H1 (cell line): Measurements from ENCODE around the gene SVEP1. TPM values are rescaled to one million over a fixed set of nuclear protein-coding genes. Genes with fewer than 3 reads are reported as not detected.

Experiments used
- CTCF ChIA-PET: fragments of 300-600 bp; sonication (Branson Sonifier 250); formaldehyde crosslinking; loops from one replicate; lab custom pipeline; 2021; ENCODE audit not compliant: partially characterized antibody; lab: Charles Lee
- POLR2A ChIA-PET: fragments of 300-600 bp; sonication (Branson Sonifier 250); formaldehyde crosslinking; loops from one replicate; lab custom pipeline; 2021; ENCODE audit warnings: inconsistent platforms; ENCODE audit not compliant: partially characterized antibody; lab: Charles Lee
- DNase-seq, 2 experiments: peaks; one replicate each; pipeline versions ENCODE4 v3.0.0 to v3.0.0-alpha.2; 2010 to 2022; ENCODE audit warnings: low spot score in 2 of 2, low read depth in 1 of 2, mixed read lengths in 1 of 2
- FAIRE-seq: peaks from 2 replicates; lab custom pipeline; 2011; peaks lifted over from hg19 to GRCh38; lab: Jason Lieb, UNC
- H2AFZ ChIP-seq: 2 replicates; pipeline ENCODE4 v1.8.1; 2012; ENCODE audit warnings: low read length, inconsistent platforms
- H2AK5ac ChIP-seq: 2 replicates; pipeline ENCODE4 v1.6.1; 2013; ENCODE audit warnings: low read depth, low read length
- H2BK120ac ChIP-seq: replicated peaks from 2 replicates; pipeline ENCODE3; 2013; ENCODE audit warnings: low read depth, low read length, inconsistent platforms
- H2BK12ac ChIP-seq: 2 replicates; pipeline ENCODE4 v1.6.1; 2013; ENCODE audit warnings: low read depth, low read length
- H2BK15ac ChIP-seq: 2 replicates; pipeline ENCODE4 v1.6.1; 2013; ENCODE audit warnings: low read length
- H2BK20ac ChIP-seq: 2 replicates; pipeline ENCODE4 v1.6.1; 2013; ENCODE audit warnings: low read length
- H2BK5ac ChIP-seq: 2 replicates; pipeline ENCODE4 v1.6.1; 2013; ENCODE audit warnings: low read depth, low read length
- H3K14ac ChIP-seq: 2 replicates; pipeline ENCODE4 v1.6.1; 2013; ENCODE audit warnings: inconsistent platforms; ENCODE audit not compliant: insufficient read length
- H3K18ac ChIP-seq: 2 replicates; pipeline ENCODE4 v1.6.1; 2013; ENCODE audit warnings: low read length; ENCODE audit errors: extremely low read depth
- H3K23ac ChIP-seq: 2 replicates; pipeline ENCODE4 v1.6.1; 2013; ENCODE audit warnings: inconsistent platforms; ENCODE audit not compliant: insufficient read length
- H3K23me2 ChIP-seq: 2 replicates; pipeline ENCODE4 v1.6.1; 2013; ENCODE audit warnings: low read depth, low read length
- H3K27ac ChIP-seq: 2 replicates; pipeline ENCODE4 v1.6.1; 2011; ENCODE audit warnings: low read depth, low read length, inconsistent platforms
- H3K27me3 ChIP-seq, 4 experiments: replicated peaks in 1 of 4; 1 replicate in 1 of 4; 2 replicates in 3 of 4; pipeline versions ENCODE4 v1.6.1 to v1.8.1; 2011 to 2013; ENCODE audit warnings: low read length in 3 of 4, mild to moderate bottlenecking in 3 of 4, inconsistent platforms in 2 of 4, mixed read lengths in 2 of 4, moderate library complexity in 1 of 4; ENCODE audit not compliant: control insufficient read depth in 3 of 4, insufficient read depth in 3 of 4; ENCODE audit errors: extremely low read depth in 1 of 4
- H3K36me3 ChIP-seq, 4 experiments: 2 replicates each; pipeline versions ENCODE4 v1.6.1 to v1.8.1; 2011 to 2013; ENCODE audit warnings: mild to moderate bottlenecking in 4 of 4, low read length in 3 of 4, moderate library complexity in 2 of 4, control low read depth in 1 of 4, inconsistent platforms in 1 of 4; ENCODE audit not compliant: insufficient read depth in 4 of 4, control insufficient read depth in 2 of 4
- H3K4ac ChIP-seq: replicated peaks from 2 replicates; pipeline ENCODE3; 2013; ENCODE audit warnings: low read length, low read depth, mixed read lengths, inconsistent platforms; ENCODE audit not compliant: insufficient read length
- H3K4me1 ChIP-seq, 4 experiments: replicated peaks in 1 of 4; 1 replicate in 1 of 4; 2 replicates in 3 of 4; pipeline versions ENCODE4 v1.6.1 to v1.8.1; 2011 to 2013; ENCODE audit warnings: low read length in 3 of 4, inconsistent platforms in 2 of 4, mixed read lengths in 1 of 4; ENCODE audit not compliant: insufficient read depth in 4 of 4, control insufficient read depth in 3 of 4
- H3K4me2 ChIP-seq, 2 experiments: 2 replicates each; pipeline versions ENCODE4 v1.6.1 to v1.8.1; 2011 to 2013; ENCODE audit warnings: low read depth in 2 of 2, low read length in 2 of 2, control low read depth in 1 of 2, inconsistent platforms in 1 of 2, mild to moderate bottlenecking in 1 of 2; ENCODE audit not compliant: insufficient read depth in 1 of 2
- H3K4me3 ChIP-seq, 4 experiments: fragments of 200-600, 300-600 bp in 1 of 4; sonication (generic), shearing (Covaris generic), sonication (Bioruptor Twin) in 1 of 4; 2 replicates each; pipeline versions ENCODE4 v1.5.1 to v1.8.1; 2011 to 2016; ENCODE audit warnings: low read length in 4 of 4, low read depth in 3 of 4, control low read depth in 2 of 4, inconsistent platforms in 2 of 4, mild to moderate bottlenecking in 2 of 4, mixed read lengths in 1 of 4, moderate library complexity in 1 of 4; ENCODE audit not compliant: insufficient read depth in 2 of 4; ENCODE audit errors: extremely low read depth in 1 of 4
- H3K56ac ChIP-seq: replicated peaks from 2 replicates; pipeline ENCODE3; 2013; ENCODE audit warnings: low read depth, mild to moderate bottlenecking, mixed read lengths, low read length, inconsistent platforms; ENCODE audit not compliant: insufficient read length
- H3K79me1 ChIP-seq: 2 replicates; pipeline ENCODE4 v1.6.1; 2013; ENCODE audit warnings: low read depth, low read length, control low read depth
- H3K79me2 ChIP-seq, 2 experiments: 2 replicates each; pipeline versions ENCODE4 v1.6.1 to v1.8.1; 2012 to 2013; ENCODE audit warnings: low read length in 2 of 2, mild to moderate bottlenecking in 2 of 2, inconsistent platforms in 1 of 2; ENCODE audit not compliant: insufficient read depth in 2 of 2, control insufficient read depth in 1 of 2
- H3K9ac ChIP-seq, 4 experiments: replicated peaks in 1 of 4; 1 replicate in 1 of 4; 2 replicates in 3 of 4; pipeline versions ENCODE4 v1.6.1 to v1.8.1; 2011 to 2013; ENCODE audit warnings: low read depth in 3 of 4, low read length in 3 of 4, control low read depth in 2 of 4, mild to moderate bottlenecking in 2 of 4, moderate library complexity in 2 of 4, inconsistent platforms in 1 of 4; ENCODE audit errors: extremely low read depth in 1 of 4
- H3K9me3 ChIP-seq, 2 experiments: 2 replicates each; pipeline versions ENCODE4 v1.6.1 to v1.8.1; 2012 to 2013; ENCODE audit warnings: mild to moderate bottlenecking in 2 of 2, moderate library complexity in 2 of 2, control low read depth in 1 of 2, inconsistent platforms in 1 of 2, low read depth in 1 of 2, low read length in 1 of 2, mixed read lengths in 1 of 2; ENCODE audit not compliant: insufficient read depth in 2 of 2
- H4K20me1 ChIP-seq, 2 experiments: replicated peaks in 1 of 2; 2 replicates each; pipeline versions ENCODE3 to v1.8.1; 2011 to 2013; ENCODE audit warnings: inconsistent platforms in 2 of 2, low read length in 2 of 2, mild to moderate bottlenecking in 1 of 2; ENCODE audit not compliant: insufficient read depth in 2 of 2, control insufficient read depth in 1 of 2
- H4K5ac ChIP-seq: 2 replicates; pipeline ENCODE4 v1.6.1; 2013; ENCODE audit warnings: low read length, low read depth, mixed read lengths, inconsistent platforms; ENCODE audit not compliant: insufficient read length
- H4K8ac ChIP-seq: 2 replicates; pipeline ENCODE4 v1.8.0; 2013; ENCODE audit warnings: mild to moderate bottlenecking, moderate library complexity, low read length, inconsistent platforms; ENCODE audit not compliant: insufficient read depth; ENCODE audit errors: extremely low read depth
- H4K91ac ChIP-seq: replicated peaks from 2 replicates; pipeline ENCODE3; 2013; ENCODE audit warnings: low read length, mixed read lengths, inconsistent platforms; ENCODE audit not compliant: insufficient read length
- ASH2L ChIP-seq: fragments of 200-600, 300-600 bp; sonication (generic); IDR thresholded peaks from one replicate; pipeline ENCODE4 v1.7.1; 2017; ENCODE audit warnings: low read length
- ATF3 ChIP-seq: IDR thresholded peaks from 2 replicates; pipeline ENCODE4 v1.6.1; 2011; ENCODE audit warnings: low read depth, mild to moderate bottlenecking, low read length; ENCODE audit not compliant: insufficient read depth
- BACH1 ChIP-seq: IDR thresholded peaks from 2 replicates; pipeline ENCODE4 v1.6.1; 2012; ENCODE audit warnings: low read length, improper control_type of control experiment
- BRCA1 ChIP-seq: IDR thresholded peaks from 2 replicates; pipeline ENCODE4 v1.6.1; 2012; ENCODE audit warnings: low read depth, low read length, improper control_type of control experiment
- CHD1 ChIP-seq: IDR thresholded peaks from 2 replicates; pipeline ENCODE4 v1.6.1; 2012; ENCODE audit warnings: low read depth, low read length, improper control_type of control experiment
- E2F6 ChIP-seq: IDR thresholded peaks from 2 replicates; pipeline ENCODE4 v1.6.1; 2012; ENCODE audit warnings: inconsistent platforms
- EZH2 ChIP-seq: fragments of 200-600 bp; sonication (generic); IDR thresholded peaks from 2 replicates; pipeline ENCODE4 v1.7.1; 2012; ENCODE audit warnings: low read depth, mild to moderate bottlenecking, moderate library complexity, low read length, inconsistent platforms; ENCODE audit not compliant: severe bottlenecking
- NRF1 ChIP-seq: IDR thresholded peaks from 2 replicates; pipeline ENCODE4 v1.6.1; 2011; ENCODE audit warnings: mild to moderate bottlenecking, low read depth, low read length, improper control_type of control experiment
- POLR2AphosphoS5 ChIP-seq: IDR thresholded peaks from 2 replicates; pipeline ENCODE4 v1.6.1; 2011; ENCODE audit warnings: low read depth, low read length
- SIX5 ChIP-seq: IDR thresholded peaks from 2 replicates; pipeline ENCODE4 v1.6.1; 2011; ENCODE audit warnings: mild to moderate bottlenecking, low read depth, low read length
- SP2 ChIP-seq: IDR thresholded peaks from 2 replicates; pipeline ENCODE4 v1.6.1; 2012; ENCODE audit warnings: mild to moderate bottlenecking, low read length, inconsistent platforms
- TAF1 ChIP-seq: IDR thresholded peaks from 2 replicates; pipeline ENCODE4 v1.6.1; 2011; ENCODE audit warnings: mild to moderate bottlenecking, low read depth, low read length
- USF2 ChIP-seq: IDR thresholded peaks from 2 replicates; pipeline ENCODE4 v1.6.1; 2011; ENCODE audit warnings: low read length, improper control_type of control experiment
- WGBS, 2 experiments: shearing (Covaris generic) in 1 of 2; methylation state at CpG; one replicate each; pipeline versions ENCODE4 v1.1.6 to v1.1.7; 2013 to 2015; ENCODE audit warnings: low lambda C conversion rate in 2 of 2, mixed read lengths in 2 of 2, inconsistent platforms in 1 of 2, low coverage in 1 of 2, missing lambda C conversion rate in 1 of 2; ENCODE audit not compliant: insufficient replicate concordance in 2 of 2, insufficient coverage in 1 of 2, insufficient read length in 1 of 2; ENCODE audit errors: extremely low coverage in 1 of 2, missing lambda C conversion rate in 1 of 2; 5-methylcytosine and 5-hydroxymethylcytosine counted together
- polyA plus RNA-seq, 7 experiments: library from polyadenylated mRNA; depleted of rRNA in 3 of 7; stranded (reverse) in 5 of 7; unstranded in 2 of 7; fragments of >200 nt in 5 of 7; fragments of 200-250 nt in 2 of 7; gene quantifications; 1 replicate in 5 of 7; 2 replicates in 1 of 7; 4 replicates in 1 of 7; pipeline versions ENCODE4 v1.2.1 to v1.2.3, GENCODE V29; 2011 to 2013; ENCODE audit warnings: missing spikeins in 2 of 7, mixed read lengths in 2 of 7
- total RNA-seq: library from RNA; stranded (reverse); fragmentation: NEBNext Ultra II Directional; extraction: Animal tissue kit (Norgen Biotek cat#: 25700); gene quantifications from 2 replicates; pipeline ENCODE4 v1.2.1, GENCODE V29; 2021

Gene SVEP1
- total and polyA plus RNA-seq, 2 of the 8 experiments (the other 6 are each of a cell fraction or from before 2014, with no cell fraction given): 0.11 to 0.37 TPM

GRCh38 chr9:110334183-110334582 lies 245.4 kb downstream of the SVEP1 start:
- H4K8ac ChIP-seq: no peak overlapping the region
- no peak overlapping the region for H3K4me3 ChIP-seq
- ChIA-PET CTCF (interaction anchor here (1.5 kb wide), 1 partner anchor 151 kb away, joined by 3 read pairs; no protein-coding TSS in a partner anchor), POLR2A (no interaction called here)
- no peak overlapping the region for H2BK120ac ChIP-seq
- H3K4me1 ChIP-seq: no peaks in the 10 kb centered on the region
- FAIRE-seq (no peak), DNase-seq (no peak)
- no peak overlapping the region for H2BK5ac ChIP-seq
- no peak overlapping the region for H3K9ac ChIP-seq
- WGBS, 2 experiments: 80% methylated on average over 4 of the region's 4 CpGs; no CpG with 5 or more reads in 1 of the 2 experiments
- H2BK20ac ChIP-seq: no peak overlapping the region
- H2AK5ac ChIP-seq: no peak overlapping the region
- no peak overlapping the region for H3K14ac ChIP-seq
- no peak overlapping the region for H3K4ac ChIP-seq
- no peaks in the 10 kb centered on the region for H3K79me2 ChIP-seq
- no peaks in the 10 kb centered on the region for H3K27me3 ChIP-seq
- H2AFZ ChIP-seq: no peak overlapping the region
- no peak overlapping the region for H3K23ac ChIP-seq
- no peaks in the 10 kb centered on the region for H4K20me1 ChIP-seq
- no peak overlapping the region for H2BK15ac ChIP-seq
- H3K27ac ChIP-seq: no peak overlapping the region
- H3K56ac ChIP-seq: no peak overlapping the region
- H4K5ac ChIP-seq: no peak overlapping the region
- no peaks in the 10 kb centered on the region for H3K23me2 ChIP-seq
- H2BK12ac ChIP-seq: no peak overlapping the region
- no peaks in the 10 kb centered on the region for H3K36me3 ChIP-seq
- no peak overlapping the region for H4K91ac ChIP-seq
- H3K79me1 ChIP-seq: no peaks in the 10 kb centered on the region
- H3K9me3 ChIP-seq: peaks cover 0 to 2% of the 10 kb centered on the region in 2 experiments; a peak in 1 of 4 replicates
- no peak overlapping the region for H3K4me2 ChIP-seq
- H3K18ac ChIP-seq: no peak overlapping the region
- TF ChIP-seq E2F6 (no peak), BACH1 (no peak), NRF1 (no peak), USF2 (no peak), SP2 (no peak), POLR2AphosphoS5 (no peak), TAF1 (no peak), ASH2L (no peak), ATF3 (no peak), SIX5 (no peak), EZH2 (no peak), CHD1 (no peak), BRCA1 (no peak)
